ENCODE measurements around the gene TNS1. TPM values are rescaled to one million over a fixed set of nuclear protein-coding genes. Genes with fewer than 3 reads are reported as not detected.

TNS1 gene
- total RNA-seq, 1 experiment from 2014 or later = 3.4 TPM

DNA sequence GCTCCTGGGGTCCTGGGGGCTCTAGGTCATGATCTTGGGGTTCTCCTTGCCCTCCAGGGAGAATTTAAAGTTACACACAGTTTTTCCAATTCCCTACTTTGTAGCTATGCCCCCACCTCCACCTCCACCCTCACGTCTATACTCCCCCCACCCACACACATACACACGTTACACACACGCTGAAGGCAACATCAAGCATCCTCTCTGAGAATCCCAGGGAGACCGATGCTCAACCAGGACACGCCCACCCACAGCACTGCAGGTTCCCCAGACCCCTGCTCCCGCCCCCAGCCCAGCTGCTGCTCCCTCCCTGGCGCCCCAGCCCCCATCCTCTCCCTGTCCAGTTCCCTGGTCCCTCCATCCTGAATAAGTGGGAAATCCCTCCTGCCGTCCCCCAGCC, 6.4 kb upstream of the TNS1 start:
- H2AFZ ChIP-seq (ENCODE audit: low read length) = no peak overlapping the region
- peaks cover 15% of the 10 kb centered on the region; the same call in 1 of the 2 replicates for H3K27me3 ChIP-seq (ENCODE audit: insufficient read depth, low read length)
- H3K79me1 ChIP-seq (ENCODE audit: insufficient read depth, low read depth, low read length, poor library complexity, severe bottlenecking) = no peaks in the 10 kb centered on the region
- H4K20me1 ChIP-seq (ENCODE audit: control insufficient read depth, insufficient read depth, insufficient read length) = no peaks in the 10 kb centered on the region
- H3K4me2 ChIP-seq (ENCODE audit: insufficient read depth, insufficient read length, low read length) = peak overlapping the region; percentile 74
- DNase-seq = no peak
- no peak overlapping the region for H4K91ac ChIP-seq (ENCODE audit: insufficient read length, low read depth, low read length)
- H3K18ac ChIP-seq (ENCODE audit: insufficient read length, low read depth, low read length) = no peak overlapping the region
- Mint-ChIP-seq H3K36me3 (ENCODE audit: insufficient read depth in 1 of 3, low read depth in 3 of 3) (no peaks in the 10 kb centered on the region), H3K4me1 (peaks cover 16 to 27% of the 10 kb centered on the region in 2 experiments), H3K27me3 (ENCODE audit: low read depth) (peaks cover 77% of the 10 kb centered on the region), H3K27ac (no peak overlapping the region), H3K9me3 (no peaks in the 10 kb centered on the region), H3K4me3 (peak overlapping the region; percentile 59 to 88)
- H4K8ac ChIP-seq (replicated peaks; ENCODE audit: insufficient read length, low read depth, low read length) = no peak overlapping the region
- no peak overlapping the region for H3K14ac ChIP-seq (ENCODE audit: insufficient read depth, low read length)
- TF ChIP-seq, protein P1, sequence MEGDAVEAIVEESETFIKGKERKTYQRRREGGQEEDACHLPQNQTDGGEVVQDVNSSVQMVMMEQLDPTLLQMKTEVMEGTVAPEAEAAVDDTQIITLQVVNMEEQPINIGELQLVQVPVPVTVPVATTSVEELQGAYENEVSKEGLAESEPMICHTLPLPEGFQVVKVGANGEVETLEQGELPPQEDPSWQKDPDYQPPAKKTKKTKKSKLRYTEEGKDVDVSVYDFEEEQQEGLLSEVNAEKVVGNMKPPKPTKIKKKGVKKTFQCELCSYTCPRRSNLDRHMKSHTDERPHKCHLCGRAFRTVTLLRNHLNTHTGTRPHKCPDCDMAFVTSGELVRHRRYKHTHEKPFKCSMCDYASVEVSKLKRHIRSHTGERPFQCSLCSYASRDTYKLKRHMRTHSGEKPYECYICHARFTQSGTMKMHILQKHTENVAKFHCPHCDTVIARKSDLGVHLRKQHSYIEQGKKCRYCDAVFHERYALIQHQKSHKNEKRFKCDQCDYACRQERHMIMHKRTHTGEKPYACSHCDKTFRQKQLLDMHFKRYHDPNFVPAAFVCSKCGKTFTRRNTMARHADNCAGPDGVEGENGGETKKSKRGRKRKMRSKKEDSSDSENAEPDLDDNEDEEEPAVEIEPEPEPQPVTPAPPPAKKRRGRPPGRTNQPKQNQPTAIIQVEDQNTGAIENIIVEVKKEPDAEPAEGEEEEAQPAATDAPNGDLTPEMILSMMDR (conservative IDR thresholded peaks at IDR 0.05) = no peak
- no peaks in the 10 kb centered on the region for H3K79me2 ChIP-seq (ENCODE audit: insufficient read depth, low read length)
- H2BK12ac ChIP-seq (ENCODE audit: insufficient read length, low read depth, low read length) = no peak overlapping the region
- peaks cover 8% of the 10 kb centered on the region for H3K23me2 ChIP-seq (ENCODE audit: insufficient read length, low read depth, low read length, poor library complexity, severe bottlenecking)
- no peak overlapping the region for H3K56ac ChIP-seq (ENCODE audit: insufficient read length, low read depth, low read length)
- no peak overlapping the region for H3K27ac ChIP-seq (ENCODE audit: insufficient read length, low read depth, low read length)
- H3K9me3 ChIP-seq (ENCODE audit: control insufficient read depth, low read depth, low read length) = no peaks in the 10 kb centered on the region
- no peak overlapping the region for H4K5ac ChIP-seq (ENCODE audit: insufficient read length, low read depth, low read length)
- H3K9ac ChIP-seq (ENCODE audit: extremely low read depth, insufficient read length, low read length) = no peak overlapping the region
- no CpG with 5 or more reads among the region's 8 CpGs for WGBS (ENCODE audit: extremely low coverage, insufficient read length, low lambda C conversion rate)
- H2BK15ac ChIP-seq (ENCODE audit: low read depth, low read length) = no peak overlapping the region
- H2BK5ac ChIP-seq (ENCODE audit: insufficient read length, low read length) = no peak overlapping the region
- H3T11ph ChIP-seq (ENCODE audit: low read length) = no peak overlapping the region
- H3K23ac ChIP-seq (ENCODE audit: insufficient read length, low read depth, low read length) = no peak overlapping the region
- no peak overlapping the region for H2AK5ac ChIP-seq (ENCODE audit: insufficient read length, low read length)
- H2BK120ac ChIP-seq (ENCODE audit: low read depth, low read length, poor library complexity, severe bottlenecking) = no peak overlapping the region
- no peak overlapping the region for H2BK20ac ChIP-seq (ENCODE audit: low read depth, low read length, poor library complexity, severe bottlenecking)
- H3K4ac ChIP-seq (ENCODE audit: low read depth, low read length) = no peak overlapping the region
- H3K4me1 ChIP-seq (ENCODE audit: insufficient read depth, low read length) = peaks cover 3% of the 10 kb centered on the region
